Natural killer cell (primary cell): ENCODE results near the gene KCTD18. TPM values are rescaled to one million over a fixed set of nuclear protein-coding genes. Genes with fewer than 3 reads are reported as not detected.
A peak's percentile ranks its signal among the peaks of the same experiment; 100 is the strongest.

ENCODE experiments used
- ATAC-seq, 3 donors: fragments of 150-1000 bp in 2 of 3; fragments of 200-7000 bp in 1 of 3; cut with Tn5 transposase; 1 replicate in 1 of 3; 2 replicates in 2 of 3; pipeline ENCODE4 v1.10.0; 2021; ENCODE audit warnings: mild to moderate bottlenecking in 2 of 3, moderate library complexity in 2 of 3
- DNase-seq, 2 donors: peaks; one replicate each; pipeline versions ENCODE4 v3.0.0 to v3.0.0-alpha.2; 2013 to 2021; ENCODE audit warnings: mixed read lengths in 1 of 2
- H3K27ac ChIP-seq: one replicate; pipeline ENCODE4 v1.5.1; 2013; ENCODE audit warnings: mild to moderate bottlenecking, low read length
- H3K27me3 ChIP-seq: one replicate; pipeline ENCODE4 v1.6.1; 2013; ENCODE audit warnings: low read length; ENCODE audit not compliant: control insufficient read depth, insufficient read depth
- H3K36me3 ChIP-seq: one replicate; pipeline ENCODE4 v1.6.1; 2013; ENCODE audit warnings: low read length; ENCODE audit not compliant: control insufficient read depth, insufficient read depth
- H3K4me1 ChIP-seq: one replicate; pipeline ENCODE4 v1.6.1; 2013; ENCODE audit warnings: low read length; ENCODE audit not compliant: control insufficient read depth, insufficient read depth
- H3K4me3 ChIP-seq: one replicate; pipeline ENCODE4 v1.5.1; 2013; ENCODE audit warnings: low read length
- H3K9me3 ChIP-seq: one replicate; pipeline ENCODE4 v1.6.1; 2013; ENCODE audit warnings: low read length; ENCODE audit not compliant: control insufficient read depth, insufficient read depth
- H3K27ac Mint-ChIP-seq, 2 donors: one replicate each; pipeline ENCODE4 v1.8.0; 2022; ENCODE audit warnings: mild to moderate bottlenecking in 2 of 2, mixed read lengths in 2 of 2, moderate library complexity in 1 of 2
- H3K27me3 Mint-ChIP-seq, 2 donors: one replicate each; pipeline ENCODE4 v1.8.0; 2022; ENCODE audit warnings: low read depth in 2 of 2, mixed read lengths in 2 of 2
- H3K36me3 Mint-ChIP-seq: one replicate; pipeline ENCODE4 v1.8.0; 2022; ENCODE audit warnings: mixed read lengths
- H3K4me1 Mint-ChIP-seq, 2 donors: one replicate each; pipeline ENCODE4 v1.8.0; 2022; ENCODE audit warnings: mixed read lengths in 2 of 2
- H3K4me3 Mint-ChIP-seq: one replicate; pipeline ENCODE4 v1.8.0; 2022; ENCODE audit warnings: mild to moderate bottlenecking, moderate library complexity, mixed read lengths
- H3K9me3 Mint-ChIP-seq, 2 donors: one replicate each; pipeline ENCODE4 v1.8.0; 2022; ENCODE audit warnings: mixed read lengths in 2 of 2
- WGBS: methylation state at CpG from one replicate; pipeline ENCODE4 v1.1.7; 2013; ENCODE audit warnings: missing lambda C conversion rate; ENCODE audit not compliant: insufficient coverage; 5-methylcytosine and 5-hydroxymethylcytosine counted together
- intact Hi-C: fragments of 100-400 bp; cut with micrococcal nuclease; formaldehyde crosslinking; loops from one replicate; pipeline ENCODE4 v1.14.2; 2022
- total RNA-seq, 4 donors: library from RNA; stranded (reverse); fragments of 120-200 nt in 1 of 4; gene quantifications; one replicate each; pipeline versions ENCODE4 v1.2.3 to v1.2.4, GENCODE V29; 2013 to 2022
- TF ChIP-seq, protein P1 (sequence below): fragments of 200-600 bp; IDR thresholded peaks from one replicate; pipeline ENCODE4 v1.8.0; 2022; ENCODE audit warnings: antibody characterized with exemption

KCTD18 gene
- total RNA-seq, 3 donors from 2014 or later (not counting 1 experiment from before 2014, with no cell fraction given): 16.1 to 21.3 (median 20.9) TPM

- Mint-ChIP-seq H3K4me3 (no peak overlapping the region), H3K9me3 (no peaks in the 10 kb centered on the region), H3K4me1 (no peaks in the 10 kb centered on the region), H3K36me3 (no peaks in the 10 kb centered on the region), H3K27ac (no peak overlapping the region), H3K27me3 (no peaks in the 10 kb centered on the region)
- peaks cover 9% of the 10 kb centered on the region for H3K4me1 ChIP-seq
- WGBS: 90% methylated on average over 2 of the region's 2 CpGs
- intact Hi-C loops: no loop called here
- H3K27me3 ChIP-seq: no peaks in the 10 kb centered on the region
- DNase-seq: no peak
- no peaks in the 10 kb centered on the region for H3K9me3 ChIP-seq
- H3K36me3 ChIP-seq: no peaks in the 10 kb centered on the region
- ATAC-seq: no peak
- H3K27ac ChIP-seq: no peak overlapping the region
- TF ChIP-seq, protein P1, sequence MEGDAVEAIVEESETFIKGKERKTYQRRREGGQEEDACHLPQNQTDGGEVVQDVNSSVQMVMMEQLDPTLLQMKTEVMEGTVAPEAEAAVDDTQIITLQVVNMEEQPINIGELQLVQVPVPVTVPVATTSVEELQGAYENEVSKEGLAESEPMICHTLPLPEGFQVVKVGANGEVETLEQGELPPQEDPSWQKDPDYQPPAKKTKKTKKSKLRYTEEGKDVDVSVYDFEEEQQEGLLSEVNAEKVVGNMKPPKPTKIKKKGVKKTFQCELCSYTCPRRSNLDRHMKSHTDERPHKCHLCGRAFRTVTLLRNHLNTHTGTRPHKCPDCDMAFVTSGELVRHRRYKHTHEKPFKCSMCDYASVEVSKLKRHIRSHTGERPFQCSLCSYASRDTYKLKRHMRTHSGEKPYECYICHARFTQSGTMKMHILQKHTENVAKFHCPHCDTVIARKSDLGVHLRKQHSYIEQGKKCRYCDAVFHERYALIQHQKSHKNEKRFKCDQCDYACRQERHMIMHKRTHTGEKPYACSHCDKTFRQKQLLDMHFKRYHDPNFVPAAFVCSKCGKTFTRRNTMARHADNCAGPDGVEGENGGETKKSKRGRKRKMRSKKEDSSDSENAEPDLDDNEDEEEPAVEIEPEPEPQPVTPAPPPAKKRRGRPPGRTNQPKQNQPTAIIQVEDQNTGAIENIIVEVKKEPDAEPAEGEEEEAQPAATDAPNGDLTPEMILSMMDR: no peak
- H3K4me3 ChIP-seq: no peak overlapping the region
Observed at GRCh38 chr2:200456567-200456966, 53.3 kb downstream of the KCTD18 start.

- WGBS: 30% methylated on average over 4 of the region's 4 CpGs
- Mint-ChIP-seq H3K9me3 (no peaks in the 10 kb centered on the region), H3K27me3 (no peaks in the 10 kb centered on the region), H3K27ac (no peak overlapping the region), H3K4me1 (no peaks in the 10 kb centered on the region), H3K4me3 (no peak overlapping the region), H3K36me3 (no peaks in the 10 kb centered on the region)
- intact Hi-C loops: no loop called here
- Histone ChIP-seq H3K36me3 (no peaks in the 10 kb centered on the region), H3K27ac (no peak overlapping the region), H3K4me1 (peaks cover 9% of the 10 kb centered on the region), H3K9me3 (no peaks in the 10 kb centered on the region), H3K4me3 (no peak overlapping the region), H3K27me3 (no peaks in the 10 kb centered on the region)
- TF ChIP-seq, protein P1: no peak
- peak in 1 of 2 donors; percentile 39 for DNase-seq
- no peak for ATAC-seq
Observed at GRCh38 chr2:200455958-200456421, 53.9 kb downstream of the KCTD18 start.

DNA sequence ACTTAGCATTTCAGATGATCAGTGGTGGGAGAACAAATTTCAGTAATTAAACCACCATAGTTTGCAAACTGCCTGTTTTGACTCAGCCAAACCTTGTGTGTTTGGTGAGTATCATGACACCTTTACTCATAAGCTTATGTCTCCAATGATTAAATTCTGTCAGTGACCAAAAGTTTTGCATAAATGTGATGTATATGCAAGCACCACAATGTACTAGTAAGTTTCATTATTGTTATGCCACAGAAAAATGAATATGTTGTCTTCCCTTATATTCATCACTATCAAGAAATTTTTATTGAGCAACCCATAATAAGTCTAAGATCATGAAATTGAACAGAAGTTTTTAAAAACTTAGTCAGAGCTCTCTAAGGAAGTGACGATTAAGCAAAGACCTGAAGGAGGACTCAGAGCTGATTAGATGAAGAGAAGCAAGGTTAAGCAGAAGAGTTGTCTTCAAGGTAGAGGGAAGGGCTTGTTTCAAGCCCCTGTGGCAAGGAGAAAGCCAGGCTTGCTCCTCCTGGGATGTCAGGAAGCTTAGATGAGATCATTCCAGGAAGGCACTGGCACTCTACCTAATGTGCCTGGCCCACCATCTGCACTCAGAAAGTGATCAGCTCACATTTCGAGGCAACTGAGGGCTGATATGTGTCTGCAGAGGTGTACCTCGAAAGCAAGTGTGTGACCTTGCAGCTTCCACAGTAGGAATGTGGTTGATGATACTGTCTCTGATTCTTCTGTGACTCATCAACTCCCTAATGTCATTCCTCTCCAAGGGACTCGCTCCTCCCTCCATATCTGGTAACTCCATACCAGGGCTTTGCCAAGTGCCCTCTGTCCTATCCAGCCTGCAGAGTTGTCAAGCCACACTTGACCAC, 54.7 kb downstream of the KCTD18 start:
- no peaks in the 10 kb centered on the region for H3K36me3 Mint-ChIP-seq
- no peak for DNase-seq
- Histone ChIP-seq H3K27me3 (no peaks in the 10 kb centered on the region), H3K9me3 (no peaks in the 10 kb centered on the region), H3K36me3 (no peaks in the 10 kb centered on the region), H3K4me1 (peaks cover 9% of the 10 kb centered on the region), H3K27ac (no peak overlapping the region), H3K4me3 (no peak overlapping the region)
- ATAC-seq: no peak
- TF ChIP-seq, protein P1: no peak
- no peaks in the 10 kb centered on the region for H3K9me3 Mint-ChIP-seq
- 78% methylated on average over 4 of the region's 4 CpGs for WGBS
- no peaks in the 10 kb centered on the region for H3K4me1 Mint-ChIP-seq
- intact Hi-C loops: no loop called here
- H3K4me3 Mint-ChIP-seq: no peak overlapping the region
- H3K27me3 Mint-ChIP-seq: no peaks in the 10 kb centered on the region
- no peak overlapping the region for H3K27ac Mint-ChIP-seq
